ENCODE data around the gene DLEU7.

GRCh38 chr13:50839828-50840227 is 3.7 kb downstream of the DLEU7 start:
- no peak for TF ChIP-seq RELA (IDR thresholded peaks at IDR 0.05; ENCODE audit: borderline replicate concordance, partially characterized antibody)
- TF ChIP-seq ATF3 (IDR thresholded peaks at IDR 0.05; ENCODE audit: borderline replicate concordance, extremely low read depth, low read depth, low read length), result no peak
- TF ChIP-seq YY1 (IDR thresholded peaks at IDR 0.05; ENCODE audit: low read depth, low read length), result no peak
- TF ChIP-seq, protein P1, sequence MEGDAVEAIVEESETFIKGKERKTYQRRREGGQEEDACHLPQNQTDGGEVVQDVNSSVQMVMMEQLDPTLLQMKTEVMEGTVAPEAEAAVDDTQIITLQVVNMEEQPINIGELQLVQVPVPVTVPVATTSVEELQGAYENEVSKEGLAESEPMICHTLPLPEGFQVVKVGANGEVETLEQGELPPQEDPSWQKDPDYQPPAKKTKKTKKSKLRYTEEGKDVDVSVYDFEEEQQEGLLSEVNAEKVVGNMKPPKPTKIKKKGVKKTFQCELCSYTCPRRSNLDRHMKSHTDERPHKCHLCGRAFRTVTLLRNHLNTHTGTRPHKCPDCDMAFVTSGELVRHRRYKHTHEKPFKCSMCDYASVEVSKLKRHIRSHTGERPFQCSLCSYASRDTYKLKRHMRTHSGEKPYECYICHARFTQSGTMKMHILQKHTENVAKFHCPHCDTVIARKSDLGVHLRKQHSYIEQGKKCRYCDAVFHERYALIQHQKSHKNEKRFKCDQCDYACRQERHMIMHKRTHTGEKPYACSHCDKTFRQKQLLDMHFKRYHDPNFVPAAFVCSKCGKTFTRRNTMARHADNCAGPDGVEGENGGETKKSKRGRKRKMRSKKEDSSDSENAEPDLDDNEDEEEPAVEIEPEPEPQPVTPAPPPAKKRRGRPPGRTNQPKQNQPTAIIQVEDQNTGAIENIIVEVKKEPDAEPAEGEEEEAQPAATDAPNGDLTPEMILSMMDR (IDR thresholded peaks at IDR 0.05 in 2 of 3, conservative IDR thresholded peaks at IDR 0.05 in 1 of 3; ENCODE audit: control insufficient read depth in 2 of 3, extremely low read depth in 1 of 3, insufficient read depth in 1 of 3, low read depth in 3 of 3, low read length in 3 of 3), result no peak
- no peak for TF ChIP-seq POU2F2 (IDR thresholded peaks at IDR 0.05; ENCODE audit: borderline replicate concordance, low read depth, low read length)

All from GM12878 (cell line).